Stomach (tissue), 9 donors: ENCODE measurements around the gene CD38. TPM values are rescaled to one million over a fixed set of nuclear protein-coding genes. Genes with fewer than 3 reads are reported as not detected.

Source experiments
- DNase-seq, 2 donors: peaks; one replicate each; pipeline versions ENCODE4 v3.0.0 to v3.0.0-alpha.2; 2013 to 2019
- H3K27ac ChIP-seq, 5 donors: fragments of 200-600 bp in 4 of 5; sonication (generic) in 4 of 5; one replicate each; pipeline ENCODE4 v1.5.1; 2013 to 2019; ENCODE audit warnings: mild to moderate bottlenecking in 1 of 5, moderate library complexity in 1 of 5
- H3K27me3 ChIP-seq, 3 donors: fragments of 200-600 bp; sonication (generic); one replicate each; pipeline ENCODE4 v1.5.1; 2017 to 2019; ENCODE audit warnings: mixed run types in 1 of 3
- H3K36me3 ChIP-seq, 4 donors: fragments of 200-600 bp; sonication (generic); 1 replicate in 3 of 4; 2 replicates in 1 of 4; pipeline ENCODE4 v1.5.1; 2016 to 2019
- H3K4me1 ChIP-seq, 4 donors: fragments of 200-600 bp; sonication (generic); one replicate each; pipeline ENCODE4 v1.5.1; 2016 to 2019
- H3K4me3 ChIP-seq, 4 donors: fragments of 200-600 bp; sonication (generic) in 3 of 4; one replicate each; pipeline ENCODE4 v1.5.1; 2016 to 2019; ENCODE audit warnings: mild to moderate bottlenecking in 1 of 4
- H3K9me3 ChIP-seq, 4 donors: fragments of 200-600 bp; sonication (generic); one replicate each; pipeline ENCODE4 v1.5.1; 2016 to 2019
- CTCF ChIP-seq, 7 experiments: fragments of 450-650 bp in 4 of 7; fragments of 200-600 bp in 3 of 7; sonication (generic) in 3 of 7; IDR thresholded peaks; one replicate each; pipeline ENCODE4 v1.5.1; 2016 to 2019; ENCODE audit warnings: antibody characterized with exemption in 7 of 7, control low read depth in 2 of 7, mild to moderate bottlenecking in 1 of 7
- EP300 ChIP-seq: sonication (generic); formaldehyde crosslinking; IDR thresholded peaks from one replicate; pipeline ENCODE4 v1.6.1; 2017; ENCODE audit warnings: antibody characterized with exemption
- POLR2A ChIP-seq, 4 donors: fragments of 450-650 bp; IDR thresholded peaks; one replicate each; pipeline ENCODE4 v1.6.1; 2016; ENCODE audit warnings: antibody characterized with exemption in 4 of 4, control low read depth in 2 of 4, mild to moderate bottlenecking in 1 of 4, moderate library complexity in 1 of 4
- POLR2AphosphoS5 ChIP-seq, 3 donors: sonication (generic); formaldehyde crosslinking; IDR thresholded peaks; one replicate each; pipeline ENCODE4 v1.6.1; 2016; ENCODE audit warnings: antibody characterized with exemption in 3 of 3
- WGBS, 5 donors: extraction: QIAGEN DNeasy Blood & Tissue Kit in 3 of 5; methylation state at CpG; one replicate each; pipeline versions ENCODE4 v1.1.5 to v1.1.7; 2013 to 2018; 5-methylcytosine and 5-hydroxymethylcytosine counted together
- intact Hi-C: fragments of 100-400 bp; cut with DNase I; formaldehyde crosslinking; loops from one replicate; pipeline ENCODE4 v1.15.1; 2023; ENCODE audit warnings: low total_unique reads
- polyA plus RNA-seq, 3 donors: library from polyadenylated mRNA; stranded (reverse); fragments of 200-250 nt; gene quantifications; one replicate each; pipeline ENCODE4 v1.2.3, GENCODE V29; 2013
- total RNA-seq, 5 donors: library from RNA; depleted of rRNA; stranded (reverse); fragments of >200 nt; gene quantifications; one replicate each; pipeline versions ENCODE4 v1.1.0 to v1.2.3, GENCODE V29; 2014 to 2016
- donor health status: healthy with polysubstance abuse.
- donor health status: Bipolar disorder and iron deficiency.
- donor health status: healthy.

CD38 gene
- total and polyA plus RNA-seq, 8 donors: 0.62 to 44.9 (median 2.2) TPM

GRCh38 chr4:15847746-15848145 is 69.6 kb downstream of the CD38 start:
- H3K4me1 ChIP-seq: no peaks in the 10 kb centered on the region
- TF ChIP-seq EP300: no peak
- TF ChIP-seq CTCF (IDR thresholded peaks at IDR 0.05): no peak
- no peak for TF ChIP-seq POLR2A (IDR thresholded peaks at IDR 0.05)
- TF ChIP-seq POLR2AphosphoS5 (IDR thresholded peaks at IDR 0.05): no peak
- H3K27me3 ChIP-seq: no peaks in the 10 kb centered on the region
- WGBS, 5 donors: 81 to 96% (median 93%) methylated on average over 2 of the region's 2 CpGs
- no peaks in the 10 kb centered on the region for H3K9me3 ChIP-seq
- H3K36me3 ChIP-seq: no peaks in the 10 kb centered on the region
- intact Hi-C loops: no loop called here
- no peak for DNase-seq
- no peak overlapping the region for H3K4me3 ChIP-seq
- H3K27ac ChIP-seq: no peak overlapping the region

GRCh38 chr4:15848191-15848842 is 70.2 kb downstream of the CD38 start:
- Histone ChIP-seq H3K36me3 (no peaks in the 10 kb centered on the region), H3K27me3 (no peaks in the 10 kb centered on the region), H3K27ac (no peak overlapping the region), H3K4me3 (no peak overlapping the region), H3K9me3 (no peaks in the 10 kb centered on the region), H3K4me1 (no peaks in the 10 kb centered on the region)
- no peak for TF ChIP-seq POLR2AphosphoS5 (IDR thresholded peaks at IDR 0.05)
- TF ChIP-seq POLR2A (IDR thresholded peaks at IDR 0.05): no peak
- TF ChIP-seq CTCF (IDR thresholded peaks at IDR 0.05): no peak
- no peak for TF ChIP-seq EP300
- 80 to 85% (median 82%) methylated on average over 10 of the region's 10 CpGs for WGBS, 5 donors
- intact Hi-C loops: no loop called here
- no peak for DNase-seq

GRCh38 chr4:15851969-15852368 is 73.8 kb downstream of the CD38 start:
- no peak for DNase-seq
- H3K4me1 ChIP-seq: no peaks in the 10 kb centered on the region
- H3K27ac ChIP-seq: no peak overlapping the region
- 78 to 88% (median 86%) methylated on average over 6 of the region's 6 CpGs for WGBS, 5 donors
- H3K36me3 ChIP-seq: no peaks in the 10 kb centered on the region
- intact Hi-C loops: no loop called here
- no peak overlapping the region for H3K4me3 ChIP-seq
- TF ChIP-seq POLR2AphosphoS5 (IDR thresholded peaks at IDR 0.05): no peak
- no peak for TF ChIP-seq CTCF (IDR thresholded peaks at IDR 0.05)
- no peak for TF ChIP-seq EP300
- no peak for TF ChIP-seq POLR2A (IDR thresholded peaks at IDR 0.05)
- H3K27me3 ChIP-seq: no peaks in the 10 kb centered on the region
- no peaks in the 10 kb centered on the region for H3K9me3 ChIP-seq

- Histone ChIP-seq H3K36me3 (no peaks in the 10 kb centered on the region), H3K4me1 (no peaks in the 10 kb centered on the region), H3K9me3 (no peaks in the 10 kb centered on the region), H3K27me3 (no peaks in the 10 kb centered on the region), H3K27ac (no peak overlapping the region), H3K4me3 (no peak overlapping the region)
- WGBS, 5 donors: 70 to 88% (median 82%) methylated on average over 4 to 9 of the region's 9 CpGs
- DNase-seq: no peak
- no peak for TF ChIP-seq POLR2AphosphoS5 (IDR thresholded peaks at IDR 0.05)
- TF ChIP-seq CTCF (IDR thresholded peaks at IDR 0.05): no peak
- TF ChIP-seq POLR2A (IDR thresholded peaks at IDR 0.05): no peak
- TF ChIP-seq EP300: no peak
- intact Hi-C loops: no loop called here
Measured at GRCh38 chr4:15852524-15852923, 74.4 kb downstream of the CD38 start.
